Astrocyte of the spinal cord (primary cell): ENCODE measurements around the gene KIAA1549.
A peak's percentile ranks its signal among the peaks of the same experiment; 100 is the strongest.

Experiments used
- DNase-seq: peaks from one replicate; pipeline ENCODE4 v3.0.0; 2011; ENCODE audit warnings: low read depth, low spot score
- H3K4me3 ChIP-seq: 2 replicates; pipeline ENCODE4 v1.5.1; 2011; ENCODE audit warnings: low read depth, mild to moderate bottlenecking, low read length, moderate library complexity
- in situ Hi-C: cut with HindIII; loops from 2 replicates; pipeline ENCODE4 v1.10.0; 2017; ENCODE audit warnings: low sequenced_read_pairs
- TF ChIP-seq, protein P1 (sequence below): IDR thresholded peaks from 2 replicates; pipeline ENCODE4 v1.5.1; 2012; ENCODE audit warnings: low read depth, mild to moderate bottlenecking, low read length, inconsistent platforms

KIAA1549 gene

DNA sequence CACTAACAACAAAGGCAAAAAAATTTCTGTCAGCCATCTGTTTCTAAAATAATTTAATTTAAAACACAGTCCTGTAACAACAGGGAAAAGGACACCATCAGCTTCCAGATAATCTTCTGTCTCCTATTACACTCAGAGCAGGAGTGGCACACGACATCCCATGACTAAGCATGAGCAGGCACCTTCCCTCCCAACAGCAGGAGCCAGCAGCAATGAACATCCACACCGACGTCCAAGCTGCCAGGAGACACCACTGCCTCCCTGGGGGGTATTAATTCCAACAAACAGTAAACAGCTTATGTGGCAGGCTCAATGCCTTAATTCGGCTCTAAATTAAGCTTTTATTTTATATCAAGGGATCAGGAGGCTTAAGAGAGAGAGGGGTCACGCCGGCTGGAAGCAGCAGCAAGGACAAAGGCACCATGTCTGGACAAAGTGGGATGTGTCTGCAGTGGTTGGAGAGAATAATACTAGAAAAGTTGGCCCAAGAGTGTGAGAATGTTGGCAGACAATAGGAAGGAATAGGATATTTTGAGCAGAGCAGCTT is 45.7 kb downstream of the KIAA1549 start:
- in situ Hi-C loops = no loop called here
- TF ChIP-seq, protein P1, sequence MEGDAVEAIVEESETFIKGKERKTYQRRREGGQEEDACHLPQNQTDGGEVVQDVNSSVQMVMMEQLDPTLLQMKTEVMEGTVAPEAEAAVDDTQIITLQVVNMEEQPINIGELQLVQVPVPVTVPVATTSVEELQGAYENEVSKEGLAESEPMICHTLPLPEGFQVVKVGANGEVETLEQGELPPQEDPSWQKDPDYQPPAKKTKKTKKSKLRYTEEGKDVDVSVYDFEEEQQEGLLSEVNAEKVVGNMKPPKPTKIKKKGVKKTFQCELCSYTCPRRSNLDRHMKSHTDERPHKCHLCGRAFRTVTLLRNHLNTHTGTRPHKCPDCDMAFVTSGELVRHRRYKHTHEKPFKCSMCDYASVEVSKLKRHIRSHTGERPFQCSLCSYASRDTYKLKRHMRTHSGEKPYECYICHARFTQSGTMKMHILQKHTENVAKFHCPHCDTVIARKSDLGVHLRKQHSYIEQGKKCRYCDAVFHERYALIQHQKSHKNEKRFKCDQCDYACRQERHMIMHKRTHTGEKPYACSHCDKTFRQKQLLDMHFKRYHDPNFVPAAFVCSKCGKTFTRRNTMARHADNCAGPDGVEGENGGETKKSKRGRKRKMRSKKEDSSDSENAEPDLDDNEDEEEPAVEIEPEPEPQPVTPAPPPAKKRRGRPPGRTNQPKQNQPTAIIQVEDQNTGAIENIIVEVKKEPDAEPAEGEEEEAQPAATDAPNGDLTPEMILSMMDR = no peak
- no peak overlapping the region for H3K4me3 ChIP-seq
- peak; percentile 80 for DNase-seq

DNA sequence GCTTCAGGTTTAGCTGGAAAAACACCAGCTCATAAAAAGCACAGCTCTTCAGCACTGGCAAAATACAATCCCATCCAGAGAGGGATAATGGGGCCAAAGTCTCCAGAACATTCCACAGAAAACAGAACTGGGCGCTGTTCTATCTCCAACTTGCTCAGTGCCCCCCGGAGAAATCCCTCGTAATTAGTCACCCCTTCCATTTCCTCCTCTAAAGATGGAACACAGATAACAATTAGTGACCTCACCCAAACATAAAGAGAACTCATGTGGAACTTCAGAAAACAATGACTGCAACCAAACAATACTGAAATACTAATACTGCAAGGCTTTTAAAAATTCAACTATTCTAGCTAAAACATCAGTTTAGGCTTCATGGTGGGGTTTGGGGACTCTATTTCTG is 46.3 kb downstream of the KIAA1549 start:
- H3K4me3 ChIP-seq = no peak overlapping the region
- peak; percentile 41 for DNase-seq
- TF ChIP-seq, protein P1 = no peak
- in situ Hi-C loops = no loop called here

DNA sequence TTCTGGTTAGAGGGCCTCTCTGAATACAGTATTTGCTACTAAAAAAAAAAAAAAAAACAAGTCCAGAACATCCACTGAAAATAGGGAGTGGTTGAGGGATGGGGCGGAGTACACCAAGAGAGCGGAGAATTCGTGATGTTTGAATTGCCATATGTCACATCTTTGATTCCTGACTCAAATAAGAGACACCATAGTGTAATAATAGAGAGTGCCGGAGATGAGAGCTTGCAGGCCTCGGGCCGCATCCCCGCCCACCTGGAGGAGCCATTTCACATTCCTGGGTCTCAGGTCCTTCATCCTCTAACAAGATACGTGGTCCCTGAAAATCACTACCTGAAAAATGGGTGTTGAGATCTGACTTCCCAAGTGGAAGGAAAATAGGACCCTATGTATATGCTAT is 46.8 kb downstream of the KIAA1549 start:
- in situ Hi-C loops = no loop called here
- no peak overlapping the region for H3K4me3 ChIP-seq
- DNase-seq = no peak
- TF ChIP-seq, protein P1 = no peak

DNA sequence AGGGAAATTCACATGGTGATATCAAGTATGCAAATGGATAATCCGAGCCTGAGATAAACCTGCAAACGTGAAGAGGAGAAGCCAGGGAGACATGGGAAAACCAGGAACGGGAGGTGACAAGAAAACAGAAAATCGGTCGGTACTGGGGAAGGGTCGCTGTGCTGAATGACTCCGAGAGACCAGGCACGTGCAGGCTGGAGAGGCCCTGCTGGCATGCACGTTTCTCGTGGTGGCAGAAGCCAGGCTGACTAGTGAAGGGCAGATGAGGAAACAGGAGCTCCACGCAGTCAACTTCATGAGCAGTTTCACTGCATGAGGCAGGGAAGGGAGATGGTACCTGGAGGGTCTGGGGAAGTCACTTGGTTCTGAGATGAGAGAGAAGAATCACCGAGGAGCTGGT is 48.3 kb downstream of the KIAA1549 start:
- DNase-seq = no peak
- TF ChIP-seq, protein P1 = no peak
- in situ Hi-C loops = no loop called here
- H3K4me3 ChIP-seq = no peak overlapping the region

DNA sequence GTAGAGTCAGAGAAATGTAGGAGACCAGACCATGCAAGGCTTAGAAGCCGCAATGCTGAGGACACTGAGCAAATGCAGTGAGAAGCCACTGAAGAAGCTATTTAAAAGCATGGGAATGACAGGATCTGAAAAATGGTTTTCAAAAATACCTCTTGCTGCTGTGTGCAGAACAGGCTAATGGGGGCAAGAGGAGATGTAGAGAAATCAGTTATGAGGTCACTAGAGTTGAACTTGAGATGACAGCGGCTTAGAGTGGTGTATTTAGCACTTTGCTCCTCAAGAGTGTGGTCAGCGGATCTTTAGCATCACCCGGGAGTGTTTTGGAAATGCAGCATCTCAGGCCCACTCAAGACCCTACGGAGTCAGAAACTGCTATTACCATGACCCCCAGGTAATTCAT is 48.8 kb downstream of the KIAA1549 start:
- TF ChIP-seq, protein P1 = no peak
- in situ Hi-C loops = no loop called here
- DNase-seq = no peak
- H3K4me3 ChIP-seq = no peak overlapping the region

DNA sequence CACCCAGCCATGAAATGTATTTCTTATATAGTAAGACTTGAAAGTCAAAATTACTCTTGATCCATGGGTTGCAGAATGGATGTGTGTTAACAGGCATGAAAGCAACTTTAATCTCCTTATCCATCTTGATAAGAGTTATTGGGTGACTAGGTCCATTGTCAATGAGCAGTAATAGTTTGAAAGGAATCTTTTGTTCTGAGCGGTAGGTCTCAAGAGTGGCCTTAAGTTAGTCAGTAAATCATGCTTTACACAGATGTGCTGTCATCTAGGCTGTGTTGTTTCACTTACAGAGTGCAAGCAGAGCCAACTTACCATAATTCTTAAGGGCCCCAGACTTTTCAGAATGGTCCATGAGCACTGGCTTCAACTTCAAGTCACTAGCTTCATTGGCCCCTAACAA is 51.2 kb downstream of the KIAA1549 start:
- no peak for DNase-seq
- in situ Hi-C loops = no loop called here
- H3K4me3 ChIP-seq = no peak overlapping the region
- TF ChIP-seq, protein P1 = no peak

DNA sequence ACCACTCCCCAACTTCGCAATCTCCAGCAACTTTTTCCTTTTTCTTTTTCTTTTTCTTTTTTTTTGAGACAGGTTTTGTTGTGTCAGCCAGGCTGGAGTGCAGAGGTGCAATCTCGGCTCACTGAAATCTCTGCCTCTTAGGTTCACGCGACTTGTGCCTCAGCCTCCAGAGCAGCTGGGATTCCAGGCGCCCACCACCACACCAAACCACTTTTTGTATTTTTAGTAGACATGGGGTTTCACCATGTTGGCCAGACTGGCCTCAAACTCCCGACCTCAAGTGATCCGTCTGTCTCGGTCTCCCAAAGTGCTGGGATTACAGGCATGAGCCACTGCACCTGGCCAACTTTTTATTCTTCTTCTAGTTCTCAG is 55.0 kb downstream of the KIAA1549 start:
- TF ChIP-seq, protein P1 = no peak
- DNase-seq = no peak
- H3K4me3 ChIP-seq = no peak overlapping the region
- in situ Hi-C loops = no loop called here
